Activated CD4-positive, alpha-beta T cell treated with anti-CD3 and anti-CD28 coated beads, Interleukin-2, amount 50 U/mL, for 1 hour (primary cell): ENCODE data around the gene BUB1B.
"Not testable (repeated sequence)": the region's sequence is repeated elsewhere in the genome, so short reads cannot be mapped to it uniquely, and the experiment has no call there.

ENCODE experiments used
- DNase-seq: peaks from one replicate; pipeline ENCODE4 v3.0.0-alpha.2; 2020

The BUB1B gene

GRCh38 chr15:40136470-40137302, 24.2 kb upstream of the BUB1B start:
- no peak for DNase-seq

- DNase-seq: no peak
Measured at GRCh38 chr15:40137303-40138200, 23.3 kb upstream of the BUB1B start.

GRCh38 chr15:40138201-40138570, 22.7 kb upstream of the BUB1B start:
- DNase-seq: not testable (repeated sequence)

- no peak for DNase-seq
Measured at GRCh38 chr15:40142428-40142827, 18.4 kb upstream of the BUB1B start.

GRCh38 chr15:40146037-40146436, 14.8 kb upstream of the BUB1B start:
- no peak for DNase-seq

GRCh38 chr15:40149339-40149738, 11.5 kb upstream of the BUB1B start:
- no peak for DNase-seq

GRCh38 chr15:40150163-40150925, 10.5 kb upstream of the BUB1B start:
- no peak for DNase-seq

- no peak for DNase-seq
Measured at GRCh38 chr15:40151499-40151898, 9.4 kb upstream of the BUB1B start.

GRCh38 chr15:40151991-40152390, 8.9 kb upstream of the BUB1B start:
- DNase-seq: no peak

- DNase-seq: not testable (repeated sequence)
Measured at GRCh38 chr15:40154821-40155220, 6.0 kb upstream of the BUB1B start.

GRCh38 chr15:40155270-40155910, 5.5 kb upstream of the BUB1B start:
- no peak for DNase-seq

GRCh38 chr15:40157778-40158447, 3.0 kb upstream of the BUB1B start:
- DNase-seq: no peak

- no peak for DNase-seq
Measured at GRCh38 chr15:40160021-40160420, 848 bp upstream of the BUB1B start.

GRCh38 chr15:40161693-40162391, 973 bp downstream of the BUB1B start:
- DNase-seq: no peak

GRCh38 chr15:40162552-40162951, 1.7 kb downstream of the BUB1B start:
- DNase-seq: no peak

- DNase-seq: no peak
Measured at GRCh38 chr15:40163657-40164416, 3.0 kb downstream of the BUB1B start.

- not testable (repeated sequence) for DNase-seq
Measured at GRCh38 chr15:40167374-40167773, 6.5 kb downstream of the BUB1B start.

- no peak for DNase-seq
Measured at GRCh38 chr15:40175160-40175559, 14.3 kb downstream of the BUB1B start.

- no peak for DNase-seq
Measured at GRCh38 chr15:40182358-40183029, 21.6 kb downstream of the BUB1B start.
